ENCODE measurements around the gene STUM. TPM values are rescaled to one million over a fixed set of nuclear protein-coding genes. Genes with fewer than 3 reads are reported as not detected.

Gene STUM
- total and polyA plus RNA-seq, 10 of the 15 experiments (the other 5 are each of a cell fraction or from before 2014, with no cell fraction given), result under 0.01 to 0.15 (median 0.09) TPM; not detected in 5

GRCh38 chr1:226555092-226555491 lies 6.5 kb downstream of the STUM start:
- ChIA-PET CTCF (interaction anchor here (0.8 kb wide), 1 partner anchor 87 kb away, joined by 3 read pairs; no protein-coding TSS in a partner anchor), RAD21 (ENCODE audit: unreplicated experiment) (no interaction called here), SMC1A (ENCODE audit: uncharacterized antibody, unreplicated experiment) (interaction anchor here (0.6 kb wide), 1 partner anchor 376 kb away, joined by 3 read pairs; no protein-coding TSS in a partner anchor), POLR2A (no interaction called here)
- H3K4me3 ChIP-seq, result no peak overlapping the region
- no peaks in the 10 kb centered on the region for H3K36me3 ChIP-seq (ENCODE audit: control insufficient read depth in 2 of 2, insufficient read depth in 2 of 2, low read length in 1 of 2)
- 69% methylated on average over 4 of the region's 4 CpGs for WGBS (ENCODE audit: insufficient coverage, insufficient replicate concordance, low lambda C conversion rate, missing lambda C conversion rate)
- no peak for DNase-seq (ENCODE audit: low read depth, low spot score)
- BruUV-seq (replicated peaks), result no TSS peak
- no peak overlapping the region for H2AFZ ChIP-seq (ENCODE audit: control insufficient read depth, low read depth, low read length)
- H3K79me2 ChIP-seq (ENCODE audit: control insufficient read depth, insufficient read depth, low read length), result no peaks in the 10 kb centered on the region
- no peak overlapping the region for H3K9ac ChIP-seq (ENCODE audit: control insufficient read depth, insufficient read depth, low read length)
- peaks cover under 1% of the 10 kb centered on the region; the same call in 1 of the 2 replicates for H3K4me1 ChIP-seq (ENCODE audit: control insufficient read depth, insufficient read depth, low read length)
- H3K27ac ChIP-seq (ENCODE audit: control insufficient read depth, insufficient read depth), result no peak overlapping the region
- no peak overlapping the region for H3K4me2 ChIP-seq (ENCODE audit: control insufficient read depth, insufficient read depth)
- in situ Hi-C loops (cut with MboI), result no loop called here
- ATAC-seq, result no peak
- no peaks in the 10 kb centered on the region for H3K9me3 ChIP-seq (replicated peaks; ENCODE audit: control insufficient read depth, insufficient read depth, low read length)
- no peaks in the 10 kb centered on the region for H4K20me1 ChIP-seq (ENCODE audit: control insufficient read depth, insufficient read depth)
- intact Hi-C loops (cut with micrococcal nuclease; ENCODE audit: unreplicated experiment), result no loop called here
- peaks cover 2 to 3% of the 10 kb centered on the region in 2 experiments; a peak in 2 of 4 replicates for H3K27me3 ChIP-seq (replicated peaks in 1 of 2; ENCODE audit: control insufficient read depth in 2 of 2, insufficient read depth in 2 of 2, low read length in 1 of 2)
- no peak for FAIRE-seq
- TF ChIP-seq ETV6 (conservative IDR thresholded peaks at IDR 0.05 in 1 of 2, IDR thresholded peaks at IDR 0.05 in 1 of 2; ENCODE audit: borderline replicate concordance in 1 of 2, low read depth in 1 of 2) (no peak), NR2C1 (IDR thresholded peaks at IDR 0.05) (no peak), NBN (IDR thresholded peaks at IDR 0.05) (no peak), RAD51 (IDR thresholded peaks at IDR 0.05) (no peak), DPF2 (IDR thresholded peaks at IDR 0.05) (no peak), SMAD5 (IDR thresholded peaks at IDR 0.05; ENCODE audit: low read depth) (no peak), SIX5 (IDR thresholded peaks at IDR 0.05; ENCODE audit: low read depth, low read length, severe bottlenecking) (no peak), PRDM15 (CRISPR knock-in tag; IDR thresholded peaks at IDR 0.05) (no peak), TCF12 (IDR thresholded peaks at IDR 0.05; ENCODE audit: low read depth, low read length) (no peak), ATF7 (IDR thresholded peaks at IDR 0.05; ENCODE audit: low read depth) (no peak), NKRF (conservative IDR thresholded peaks at IDR 0.05) (no peak), EP300 (IDR thresholded peaks at IDR 0.05; ENCODE audit: borderline replicate concordance in 1 of 2, control insufficient read depth in 1 of 2, low read depth in 2 of 2, low read length in 2 of 2) (no peak), ZBED1 (IDR thresholded peaks at IDR 0.05; ENCODE audit: borderline replicate concordance) (no peak), PAX8 (IDR thresholded peaks at IDR 0.05) (no peak), BRCA1 (IDR thresholded peaks at IDR 0.05; ENCODE audit: low read depth, low read length) (no peak)
- TF ChIP-seq, protein P1, sequence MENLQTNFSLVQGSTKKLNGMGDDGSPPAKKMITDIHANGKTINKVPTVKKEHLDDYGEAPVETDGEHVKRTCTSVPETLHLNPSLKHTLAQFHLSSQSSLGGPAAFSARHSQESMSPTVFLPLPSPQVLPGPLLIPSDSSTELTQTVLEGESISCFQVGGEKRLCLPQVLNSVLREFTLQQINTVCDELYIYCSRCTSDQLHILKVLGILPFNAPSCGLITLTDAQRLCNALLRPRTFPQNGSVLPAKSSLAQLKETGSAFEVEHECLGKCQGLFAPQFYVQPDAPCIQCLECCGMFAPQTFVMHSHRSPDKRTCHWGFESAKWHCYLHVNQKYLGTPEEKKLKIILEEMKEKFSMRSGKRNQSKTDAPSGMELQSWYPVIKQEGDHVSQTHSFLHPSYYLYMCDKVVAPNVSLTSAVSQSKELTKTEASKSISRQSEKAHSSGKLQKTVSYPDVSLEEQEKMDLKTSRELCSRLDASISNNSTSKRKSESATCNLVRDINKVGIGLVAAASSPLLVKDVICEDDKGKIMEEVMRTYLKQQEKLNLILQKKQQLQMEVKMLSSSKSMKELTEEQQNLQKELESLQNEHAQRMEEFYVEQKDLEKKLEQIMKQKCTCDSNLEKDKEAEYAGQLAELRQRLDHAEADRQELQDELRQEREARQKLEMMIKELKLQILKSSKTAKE (IDR thresholded peaks at IDR 0.05; ENCODE audit: low read depth, poor library complexity, severe bottlenecking), result no peak
- TF ChIP-seq, protein P2, sequence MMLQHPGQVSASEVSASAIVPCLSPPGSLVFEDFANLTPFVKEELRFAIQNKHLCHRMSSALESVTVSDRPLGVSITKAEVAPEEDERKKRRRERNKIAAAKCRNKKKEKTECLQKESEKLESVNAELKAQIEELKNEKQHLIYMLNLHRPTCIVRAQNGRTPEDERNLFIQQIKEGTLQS (IDR thresholded peaks at IDR 0.05; ENCODE audit: borderline replicate concordance, extremely low read depth, low read depth, low read length), result no peak
